Tongue (tissue), 2 donors: Measurements from ENCODE around the gene CNNM2. TPM values are rescaled to one million over a fixed set of nuclear protein-coding genes. Genes with fewer than 3 reads are reported as not detected.
A peak's percentile ranks its signal among the peaks of the same experiment; 100 is the strongest.
"Not testable (repeated sequence)": the region's sequence is repeated elsewhere in the genome, so short reads cannot be mapped to it uniquely, and the experiment has no call there.

Experiments used
- DNase-seq: peaks from one replicate; pipeline ENCODE4 v3.0.0-alpha.2; 2015
- total RNA-seq: library from RNA; depleted of rRNA; stranded (reverse); fragments of >200 nt; gene quantifications from one replicate; pipeline ENCODE4 v1.2.3, GENCODE V29; 2014

Gene CNNM2
- total RNA-seq, 1 donor from 2014 or later: 13.2 TPM

- DNase-seq: no peak
Observed at GRCh38 chr10:103110407-103110806, 192.3 kb downstream of the CNNM2 start.

DNA sequence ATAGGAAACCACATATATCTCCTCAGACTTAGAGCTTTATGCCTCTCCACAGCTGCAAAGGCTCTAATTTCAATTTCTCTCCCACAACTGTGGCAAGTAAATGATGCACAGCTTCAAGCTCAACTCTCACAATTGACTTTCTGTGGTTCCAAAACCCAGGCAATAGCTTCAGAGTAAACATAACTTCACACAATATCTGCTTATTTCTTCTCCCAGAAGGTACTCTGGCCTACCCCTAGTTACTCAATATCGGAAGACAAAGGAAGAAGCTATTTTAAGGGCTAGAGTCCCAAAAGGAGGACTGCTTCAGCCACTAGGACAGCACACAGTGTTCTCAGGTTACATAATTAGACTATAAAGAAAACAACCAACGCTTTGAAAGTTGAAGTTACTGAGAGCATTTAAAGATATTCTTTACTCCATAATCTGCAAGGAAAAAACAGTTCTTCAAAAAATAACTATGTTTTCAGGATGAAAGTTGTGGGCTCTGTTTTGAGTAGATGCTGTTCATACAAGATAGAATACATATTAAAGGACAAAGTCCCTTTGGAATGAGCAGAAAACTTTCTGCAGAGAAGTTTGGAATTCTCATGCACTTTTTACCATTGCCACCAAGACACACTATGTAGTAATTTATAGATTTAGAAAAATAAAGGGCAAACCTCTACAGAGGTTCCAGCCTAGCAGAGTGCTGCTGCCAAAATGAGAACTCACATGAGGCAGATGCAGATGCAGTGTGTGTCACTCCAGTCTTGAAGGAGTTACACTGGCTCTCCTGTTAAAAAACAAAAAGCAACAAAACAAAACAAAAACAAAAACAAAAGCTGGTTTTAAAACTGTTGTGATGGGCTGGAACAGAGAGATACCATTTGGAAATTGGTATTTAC lies 193.2 kb downstream of the CNNM2 start:
- peak; percentile 85 for DNase-seq

DNA sequence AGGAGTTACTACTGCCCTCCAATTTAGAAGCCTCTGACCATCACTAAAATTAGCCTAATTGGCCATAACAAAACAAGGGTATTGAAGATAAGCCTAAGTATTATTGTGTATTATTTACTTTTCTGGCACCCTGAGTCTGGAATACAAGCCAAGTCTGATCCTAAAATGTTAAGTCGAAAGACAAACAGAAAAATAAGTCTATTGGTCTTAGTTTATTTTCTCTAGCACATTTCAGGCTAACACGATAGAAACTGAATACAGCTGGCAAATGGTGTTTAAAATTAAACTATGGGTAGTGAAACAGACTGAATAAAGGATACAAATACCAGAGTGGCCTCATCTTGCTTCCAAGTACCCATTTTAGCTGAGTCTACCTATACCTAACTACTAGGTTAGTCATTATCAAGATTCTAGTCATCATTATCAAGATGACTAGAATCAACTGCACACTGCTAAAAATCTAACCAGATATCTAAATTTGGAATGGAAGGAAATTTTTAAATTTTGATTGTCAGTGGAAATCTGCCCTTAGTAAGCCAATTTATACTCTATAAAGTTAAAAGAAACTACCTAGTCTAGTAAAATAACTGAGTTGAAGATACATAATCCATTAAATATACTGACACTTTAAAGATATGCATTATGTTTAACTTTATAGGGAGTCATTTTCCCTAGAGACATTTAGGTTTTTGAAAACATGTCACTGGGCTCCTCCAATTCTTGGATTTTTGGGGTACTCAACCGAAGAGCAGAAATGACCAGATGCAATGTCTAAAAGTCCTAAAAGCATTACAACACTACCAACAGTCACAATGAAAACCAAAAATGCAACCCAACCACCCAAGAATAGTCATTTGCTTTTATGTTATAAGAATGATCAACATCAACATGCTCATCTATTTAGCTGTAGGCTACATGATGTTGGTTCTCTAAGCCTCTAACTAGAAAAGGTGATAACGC lies 194.1 kb downstream of the CNNM2 start:
- no peak for DNase-seq

DNA sequence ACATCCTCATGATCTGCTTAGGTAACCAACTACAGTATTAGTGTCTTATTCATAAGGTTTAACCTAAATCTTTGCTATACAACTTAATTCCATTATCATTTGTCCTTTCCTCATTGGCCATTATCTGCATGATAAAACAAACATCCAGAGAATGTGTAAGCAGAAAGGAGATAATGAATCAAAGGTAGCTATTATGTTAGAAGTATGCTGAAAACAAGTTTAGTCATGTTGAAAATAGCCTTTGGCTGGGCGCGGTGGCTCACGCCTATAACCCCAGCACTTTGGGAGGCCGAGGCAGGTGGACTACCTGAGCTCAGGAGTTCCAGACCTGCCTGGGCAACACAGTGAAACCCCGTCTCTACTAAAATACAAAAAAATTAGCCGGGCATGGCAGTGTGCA lies 196.8 kb downstream of the CNNM2 start:
- DNase-seq: no peak

DNA sequence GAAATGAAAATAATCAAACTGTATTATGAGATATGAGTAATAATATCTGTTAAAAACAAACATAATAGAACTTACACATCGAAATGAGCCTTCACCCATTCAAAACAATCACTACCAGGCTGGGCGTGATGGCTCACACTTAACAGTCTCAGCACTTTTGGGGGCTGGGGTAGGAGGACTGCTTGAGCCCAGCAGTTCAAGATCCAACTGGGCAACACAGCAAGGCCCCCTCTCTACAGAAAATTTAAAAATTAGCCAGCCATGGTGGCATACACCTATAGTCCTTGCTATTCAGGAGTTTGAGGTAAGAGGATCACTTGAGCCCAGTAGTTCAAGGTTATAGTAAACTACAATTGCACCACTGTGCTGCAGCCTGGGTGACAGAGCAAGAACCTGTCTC lies 199.2 kb downstream of the CNNM2 start:
- DNase-seq: no peak

- no peak for DNase-seq
Observed at GRCh38 chr10:103120546-103120945, 202.5 kb downstream of the CNNM2 start.

DNA sequence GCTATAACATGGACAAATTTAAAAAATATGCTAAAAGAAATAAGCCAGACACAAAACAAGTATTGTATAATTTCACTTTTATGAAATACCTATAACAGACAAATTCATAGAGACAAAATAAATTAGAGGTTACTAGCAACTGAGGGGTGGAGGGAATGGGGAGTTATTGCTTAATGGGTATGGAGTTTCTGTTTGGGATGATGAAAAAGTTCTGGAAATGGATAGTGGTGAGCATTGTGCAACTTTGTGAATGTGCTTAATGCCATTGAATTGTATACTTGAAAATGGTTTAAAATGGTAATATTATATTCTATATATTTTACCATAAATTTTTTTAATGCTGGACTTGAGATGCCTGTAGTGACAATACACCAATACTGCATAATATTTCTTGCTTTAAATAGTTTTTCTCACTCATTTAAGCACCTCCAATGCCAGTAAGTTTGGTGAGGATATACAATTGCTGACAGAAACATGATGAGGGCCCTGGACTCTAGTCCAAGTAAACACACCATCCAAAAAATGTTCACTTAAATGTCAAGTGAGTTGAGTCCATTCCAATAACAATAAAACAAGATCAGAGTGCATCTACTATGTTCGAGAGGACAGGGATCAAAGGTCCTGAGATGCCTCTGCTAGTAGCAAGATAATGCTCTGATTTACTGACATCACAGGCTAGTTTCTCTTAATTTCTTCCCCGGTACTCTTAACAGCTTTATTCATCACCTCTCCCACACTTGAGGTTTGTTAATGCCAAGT lies 203.1 kb downstream of the CNNM2 start:
- DNase-seq: no peak

GRCh38 chr10:103123282-103124024 lies 205.4 kb downstream of the CNNM2 start:
- DNase-seq: no peak

DNA sequence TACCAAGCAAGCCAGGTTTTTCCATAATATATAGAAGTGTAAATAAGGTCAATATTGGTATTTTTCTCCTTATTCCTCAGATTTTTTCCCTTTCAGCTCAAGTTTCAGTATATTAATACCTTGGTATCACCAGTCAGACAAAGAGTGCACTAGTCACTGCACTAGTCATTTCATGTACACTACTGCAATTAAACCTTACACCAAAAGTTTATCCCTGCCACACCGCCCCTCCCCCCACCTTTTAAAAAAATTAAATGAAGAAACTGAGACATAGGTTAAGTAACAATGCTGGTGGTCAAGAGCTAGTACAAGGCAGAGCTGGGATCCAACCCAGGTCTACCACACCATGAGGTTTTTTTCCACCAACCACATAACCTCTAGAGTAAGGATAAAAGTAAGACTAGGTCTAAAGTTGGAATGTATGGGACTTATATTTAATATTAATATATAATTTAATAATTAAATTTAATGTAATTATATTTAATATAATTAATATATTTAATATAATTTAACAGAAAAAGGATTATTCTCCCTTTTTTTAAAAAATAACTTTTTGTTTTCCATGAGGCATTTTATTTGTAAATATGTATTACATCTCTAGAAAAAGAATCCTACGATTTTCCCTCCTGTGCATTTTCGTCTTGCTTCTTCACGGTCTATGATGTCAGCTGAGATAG lies 206.5 kb downstream of the CNNM2 start:
- DNase-seq: no peak

DNA sequence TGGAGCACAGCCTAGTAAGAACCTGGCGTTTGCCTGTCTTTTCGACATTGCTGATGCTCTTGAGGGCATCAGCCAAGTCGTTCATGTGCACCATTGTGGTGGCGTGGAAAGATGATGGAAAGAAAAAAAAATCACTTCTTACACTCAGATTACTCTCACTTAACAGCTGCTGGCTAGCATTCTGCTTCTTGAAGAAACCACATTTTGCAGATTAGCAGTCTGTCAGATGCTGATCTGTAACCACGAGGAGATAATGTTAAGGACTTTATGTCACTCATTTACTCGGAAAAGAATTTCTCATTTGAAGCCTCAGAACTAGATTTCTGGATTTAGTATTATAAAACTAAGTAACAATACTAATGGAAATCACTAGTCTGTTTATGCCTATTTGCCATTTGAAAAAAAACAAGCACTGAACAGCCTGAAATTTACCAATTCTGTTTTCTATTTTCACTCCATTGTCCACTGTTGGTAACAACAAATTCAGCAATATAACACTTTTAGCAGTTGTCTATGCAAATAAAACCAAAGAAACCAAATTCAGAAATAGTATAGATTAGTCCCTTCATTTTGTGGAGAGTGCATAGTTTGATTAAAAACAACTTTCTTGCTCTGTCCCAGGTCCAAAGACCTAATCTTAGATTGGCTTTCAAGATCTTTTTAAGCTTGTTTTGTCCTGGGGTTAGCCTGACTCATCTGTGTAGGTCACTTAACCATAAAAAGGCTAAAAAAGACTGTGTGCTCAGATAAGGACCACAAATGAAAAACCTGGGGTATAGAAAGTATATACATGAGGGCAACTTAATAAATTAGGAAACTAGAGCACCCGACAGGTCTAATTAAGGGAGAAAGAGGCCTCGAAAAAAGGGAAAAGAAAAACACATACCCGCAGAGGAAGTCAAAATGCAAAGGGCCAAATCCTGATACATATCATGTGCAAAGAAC lies 207.5 kb downstream of the CNNM2 start:
- DNase-seq: no peak

GRCh38 chr10:103127241-103127640 lies 209.1 kb downstream of the CNNM2 start:
- no peak for DNase-seq

- DNase-seq: not testable (repeated sequence)
Observed at GRCh38 chr10:103130180-103130579, 212.1 kb downstream of the CNNM2 start.

- no peak for DNase-seq
Observed at GRCh38 chr10:103130910-103131309, 212.8 kb downstream of the CNNM2 start.

DNA sequence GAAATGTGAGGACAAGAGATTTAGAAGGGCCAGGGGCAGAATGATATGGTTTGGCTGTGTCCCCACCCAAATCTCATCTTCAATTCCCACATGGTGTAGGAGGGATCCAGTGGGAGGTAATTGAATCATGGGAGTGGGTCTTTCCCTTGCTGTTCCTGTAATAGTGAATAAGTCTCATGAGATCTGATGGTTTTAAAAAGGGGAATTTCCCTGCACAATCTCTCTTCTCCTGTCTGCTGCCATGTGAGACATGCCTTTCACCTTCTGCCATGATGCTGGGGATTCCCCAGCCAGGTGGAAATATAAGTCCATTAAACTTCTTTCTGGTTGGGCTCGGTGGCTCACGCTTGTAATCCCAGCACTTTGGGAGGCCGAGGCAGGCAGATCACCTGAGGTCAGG lies 217.1 kb downstream of the CNNM2 start:
- DNase-seq: not testable (repeated sequence)

GRCh38 chr10:103139803-103140202 lies 221.7 kb downstream of the CNNM2 start:
- no peak for DNase-seq
